Stimulated activated CD8-positive, alpha-beta memory T cell treated with anti-CD3 and anti-CD28 coated beads, Interleukin-15, amount 100 ng/mL, for 24 hours (primary cell): ENCODE results near the gene OTUD6A.
"Not testable (repeated sequence)": the region's sequence is repeated elsewhere in the genome, so short reads cannot be mapped to it uniquely, and the experiment has no call there.

ENCODE experiments used
- DNase-seq: peaks from one replicate; pipeline ENCODE4 v3.0.0-alpha.2; 2020; ENCODE audit warnings: low read depth

OTUD6A gene

DNA sequence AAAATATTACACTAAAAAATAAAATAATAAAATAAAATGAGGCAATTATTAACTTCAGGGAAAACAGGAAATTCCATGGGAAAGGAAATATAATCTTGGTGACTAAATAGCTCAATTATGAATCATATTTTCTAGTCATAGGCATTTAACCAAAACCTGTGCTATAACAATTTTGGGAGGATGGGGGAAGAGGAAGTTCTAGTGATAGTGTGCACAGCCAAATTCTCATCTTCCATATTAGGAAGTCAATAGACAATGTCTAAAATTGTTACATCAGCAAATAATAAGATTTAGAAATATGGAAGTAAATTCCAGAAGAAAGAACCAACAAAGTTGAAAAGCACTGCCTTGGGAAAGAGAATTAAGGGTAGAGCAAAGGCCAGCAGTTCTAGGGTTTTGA, 15.3 kb upstream of the OTUD6A start:
- DNase-seq: no peak

DNA sequence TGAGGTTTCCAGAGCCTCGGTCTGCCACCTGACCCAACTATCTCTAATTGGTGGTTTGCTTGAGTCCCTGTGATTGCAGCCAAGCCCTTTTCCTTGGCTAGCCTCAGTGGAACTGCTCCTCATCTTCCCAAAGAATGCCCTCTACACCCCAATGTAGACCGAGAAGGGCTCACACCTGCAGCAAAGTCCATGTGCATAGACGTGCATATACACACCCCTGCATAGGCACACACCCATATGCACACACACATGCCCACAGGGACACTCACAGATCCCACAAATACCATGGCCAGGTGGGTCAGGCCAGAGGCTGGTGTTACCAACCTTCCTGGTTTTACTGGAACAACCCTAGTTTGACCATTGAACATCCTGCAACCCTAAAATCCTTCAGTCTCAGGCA, 12.9 kb upstream of the OTUD6A start:
- no peak for DNase-seq

- no peak for DNase-seq
Observed at GRCh38 chrX:70049925-70050324, 12.3 kb upstream of the OTUD6A start, which contains the start of gene AWAT2. TSS of gene AWAT2 (minus strand) at chrX:70049938. CDS start at chrX:70049932, 6 bp downstream.

GRCh38 chrX:70052895-70053615, 9.2 kb upstream of the OTUD6A start:
- no peak for DNase-seq

DNA sequence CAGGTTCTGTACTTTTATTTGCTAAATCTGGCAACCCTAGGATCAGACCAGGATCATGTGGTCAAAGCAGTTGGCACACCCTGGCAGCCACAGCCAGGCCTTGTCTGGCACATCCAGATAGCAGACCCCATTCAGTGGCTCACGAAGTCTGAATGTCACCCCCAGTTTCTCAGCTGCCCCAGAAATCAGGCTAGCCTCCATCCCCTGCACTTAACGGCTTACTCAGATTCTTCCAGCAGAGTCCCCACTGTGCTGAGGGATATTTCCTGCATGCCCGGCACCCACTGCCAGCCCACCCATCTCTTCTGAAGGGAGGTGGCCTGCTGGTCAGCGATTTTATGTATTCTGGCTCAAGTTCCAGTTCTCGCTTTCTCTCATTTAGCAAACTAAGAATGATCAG, 7.9 kb upstream of the OTUD6A start:
- DNase-seq: no peak

DNA sequence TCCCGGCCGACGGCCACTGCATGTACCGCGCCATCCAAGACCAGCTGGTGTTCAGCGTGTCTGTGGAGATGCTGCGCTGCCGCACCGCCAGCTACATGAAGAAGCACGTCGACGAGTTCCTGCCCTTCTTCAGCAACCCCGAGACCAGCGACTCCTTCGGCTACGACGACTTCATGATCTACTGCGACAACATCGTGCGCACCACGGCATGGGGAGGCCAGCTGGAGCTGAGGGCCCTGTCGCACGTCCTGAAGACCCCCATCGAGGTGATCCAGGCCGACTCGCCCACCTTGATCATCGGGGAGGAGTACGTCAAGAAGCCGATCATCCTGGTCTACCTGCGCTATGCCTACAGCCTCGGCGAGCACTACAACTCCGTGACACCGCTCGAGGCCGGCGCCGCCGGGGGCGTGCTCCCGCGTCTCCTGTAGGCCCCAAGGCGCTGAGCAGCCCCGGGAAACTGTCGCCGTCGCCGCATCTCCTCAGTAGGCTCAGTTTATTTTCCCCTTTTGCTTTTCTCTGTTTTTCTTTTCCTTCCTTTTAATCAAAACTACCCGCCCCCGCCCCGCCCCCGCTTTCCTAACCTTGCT, 799 bp downstream of the OTUD6A start:
- no peak for DNase-seq

- no peak for DNase-seq
Observed at GRCh38 chrX:70066646-70067045, 4.4 kb downstream of the OTUD6A start.

DNA sequence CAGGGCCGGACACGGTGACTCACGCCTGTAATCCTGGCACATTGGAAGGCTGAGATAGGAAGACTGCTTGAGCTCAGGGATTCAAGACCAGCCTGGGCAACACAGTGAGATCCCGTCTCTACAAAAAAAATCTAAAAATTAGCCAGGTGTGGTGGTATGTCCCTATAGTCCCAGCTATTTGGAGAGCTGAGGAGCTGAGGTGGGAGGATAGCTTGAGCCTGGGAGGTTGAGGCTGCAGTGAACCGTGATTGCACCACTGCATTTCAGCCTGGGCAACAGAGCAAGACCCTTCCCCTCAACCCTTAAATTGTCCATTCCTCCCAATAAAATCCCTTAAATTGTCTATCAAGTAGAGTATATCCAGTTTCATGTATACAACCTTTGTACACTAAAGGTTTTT, 17.0 kb downstream of the OTUD6A start:
- no peak for DNase-seq

- no peak for DNase-seq
Observed at GRCh38 chrX:70079870-70080269, 17.6 kb downstream of the OTUD6A start.

DNA sequence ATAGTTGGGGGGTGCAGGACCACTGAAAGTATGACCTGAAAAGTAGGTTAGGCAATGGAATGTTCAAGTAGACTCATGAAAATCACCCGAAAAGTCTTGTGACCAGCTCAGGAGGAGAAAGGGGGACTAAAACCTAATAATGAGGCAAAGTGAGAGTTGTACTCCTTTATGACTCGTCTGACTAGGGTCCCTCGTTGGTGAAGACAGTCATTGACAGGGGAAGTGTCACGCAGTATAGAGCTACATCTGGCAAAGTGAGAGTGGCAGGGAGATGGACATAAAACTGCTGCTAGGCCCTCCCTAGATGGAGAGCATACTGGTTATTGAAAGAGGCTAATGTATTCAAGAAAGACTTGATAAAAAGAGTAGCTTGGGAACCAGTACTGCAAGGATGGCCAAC, 20.5 kb downstream of the OTUD6A start:
- no peak for DNase-seq

DNA sequence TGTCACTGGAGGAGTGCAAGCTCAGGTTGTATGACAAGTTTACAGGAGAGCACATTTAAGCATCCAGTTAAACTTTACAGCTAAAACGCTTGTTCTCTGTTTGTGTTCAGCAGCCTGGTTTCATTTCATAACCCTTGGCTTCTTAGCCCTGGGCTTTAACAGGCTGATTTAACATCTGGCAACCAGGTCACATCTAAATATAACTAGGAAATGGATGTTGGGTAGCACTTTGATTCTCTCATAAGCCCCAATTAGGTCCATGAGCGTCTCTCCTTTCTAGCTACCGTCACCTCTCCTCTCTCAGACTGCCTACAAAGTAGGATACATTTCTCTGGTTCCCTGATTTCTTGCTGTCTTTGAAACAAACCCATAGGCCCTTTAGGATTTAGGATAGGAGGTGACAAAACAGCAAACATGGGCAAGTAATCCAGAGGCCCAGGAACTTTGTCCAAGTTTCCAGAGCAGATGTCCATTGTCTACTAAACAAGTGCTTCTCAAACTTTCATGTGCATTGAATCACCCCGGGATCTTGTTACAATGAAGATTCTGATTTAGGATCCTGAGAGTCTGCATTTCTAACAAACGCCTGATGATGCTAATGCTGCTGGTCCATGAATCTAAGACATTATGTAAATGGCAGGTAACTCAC, 22.5 kb downstream of the OTUD6A start:
- DNase-seq: no peak

- DNase-seq: no peak
Observed at GRCh38 chrX:70087857-70088630, 25.8 kb downstream of the OTUD6A start.

GRCh38 chrX:70088751-70089150, 26.5 kb downstream of the OTUD6A start:
- no peak for DNase-seq

DNA sequence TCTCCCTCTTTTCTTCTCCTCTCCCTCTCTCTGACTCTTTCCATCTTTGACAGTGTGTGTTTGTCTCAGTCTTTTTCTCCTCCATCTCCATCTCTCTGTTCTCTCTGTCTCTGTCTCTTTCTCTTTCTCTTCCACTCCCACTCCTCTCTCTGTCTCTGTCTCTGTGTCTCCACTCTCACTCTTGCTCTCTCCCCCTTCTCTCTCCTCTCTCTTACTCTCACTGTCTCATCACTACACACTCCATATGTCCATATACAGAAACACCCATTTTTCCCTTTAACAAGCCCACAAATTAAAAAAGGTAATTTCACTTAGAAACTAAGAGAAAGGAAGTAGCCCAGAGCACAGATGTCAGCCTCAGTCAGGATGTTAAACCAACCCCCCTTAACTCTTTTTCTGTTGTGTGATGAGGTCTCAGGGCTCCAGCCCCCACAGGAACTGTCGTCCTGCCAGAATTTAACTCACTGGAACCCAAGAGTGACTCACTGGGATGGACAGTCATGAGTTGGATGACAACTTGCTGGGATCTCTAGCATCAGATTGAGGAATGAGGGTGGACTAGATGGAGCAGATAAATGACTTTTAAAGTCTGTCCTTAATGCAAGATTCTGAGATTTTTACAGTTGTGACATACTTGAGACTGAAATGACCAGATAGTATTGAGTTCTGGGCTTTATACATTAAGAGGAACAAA, 27.5 kb downstream of the OTUD6A start:
- no peak for DNase-seq

DNA sequence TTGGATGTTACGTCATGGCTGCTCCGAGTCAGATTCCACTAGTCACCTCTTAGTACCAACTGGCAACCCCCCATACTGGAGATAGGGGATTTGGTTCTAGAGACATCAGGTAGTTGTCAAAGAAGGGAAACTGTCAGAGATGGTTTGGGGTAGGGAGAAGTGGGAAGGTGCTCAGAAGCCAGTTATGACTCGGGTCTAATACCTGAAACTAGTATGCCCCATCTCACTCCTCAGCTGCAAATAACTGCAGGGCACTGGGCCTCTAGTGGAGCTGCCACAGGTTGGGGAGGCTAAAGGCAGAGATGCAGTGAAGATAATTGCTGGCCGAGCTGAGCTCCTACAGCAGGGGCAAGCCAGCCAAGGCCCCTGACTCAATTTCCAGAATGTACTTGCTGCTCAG, 30.0 kb downstream of the OTUD6A start:
- DNase-seq: no peak

DNA sequence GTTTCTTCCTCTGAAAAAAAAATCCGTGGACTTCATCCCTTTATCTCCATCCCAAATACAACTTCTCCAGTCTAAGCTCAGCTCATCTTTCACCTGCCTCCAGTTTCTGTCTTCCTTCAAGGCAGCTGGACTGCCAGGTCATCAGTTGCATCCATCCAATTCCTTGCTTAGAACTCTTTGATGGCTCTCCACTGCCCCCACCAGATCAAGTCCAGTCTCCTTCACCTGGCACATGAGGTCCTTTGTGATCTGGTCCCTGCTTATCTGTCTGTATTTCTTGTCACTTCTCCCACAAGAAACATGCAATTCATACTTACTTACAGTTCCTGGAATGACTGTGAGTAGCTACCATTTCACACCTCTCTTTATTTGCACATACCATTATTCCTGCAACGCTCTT, 33.8 kb downstream of the OTUD6A start:
- DNase-seq: no peak

GRCh38 chrX:70105229-70105628, 43.0 kb downstream of the OTUD6A start:
- DNase-seq: no peak

DNA sequence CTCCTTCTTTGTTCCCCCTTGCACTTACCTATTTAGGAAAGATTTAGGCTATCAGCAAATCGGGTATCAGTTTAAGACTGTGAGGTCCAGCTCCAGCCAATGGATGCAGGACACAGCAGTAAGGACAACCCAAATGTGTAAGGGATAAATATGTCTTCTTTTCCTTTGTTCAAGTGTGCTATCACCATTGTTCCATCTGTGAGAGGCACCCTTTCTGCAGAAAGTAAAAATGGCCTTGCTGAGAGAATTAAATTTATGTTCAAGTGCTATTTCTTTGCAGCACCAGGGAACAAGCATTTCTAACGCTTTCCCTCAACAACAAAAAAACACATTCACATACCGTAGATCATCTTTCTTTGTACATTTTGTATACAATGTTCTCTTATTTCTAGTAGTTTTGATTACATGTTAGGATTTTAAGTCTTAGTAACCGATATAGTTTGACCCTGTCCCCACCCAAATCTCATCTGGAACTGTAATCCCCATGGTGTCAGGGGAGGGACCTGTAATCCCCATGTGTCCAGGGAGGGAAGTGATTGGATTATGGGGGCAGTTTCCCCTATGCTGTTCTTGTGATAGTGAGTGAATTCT, 49.3 kb downstream of the OTUD6A start:
- DNase-seq: not testable (repeated sequence)
